Measurements from ENCODE around the gene ARHGAP30.

Gene ARHGAP30

GRCh38 chr1:161089251-161089924 lies 19.7 kb upstream of the ARHGAP30 start, which contains the start of gene NECTIN4:
TSS of gene NECTIN4 (minus strand) at chr1:161089558. CDS start at chr1:161089296, 262 bp downstream.
- peak; percentile 30 to 78 for DNase-seq

- no peak for DNase-seq
Observed at GRCh38 chr1:161088587-161089110, 19.0 kb upstream of the ARHGAP30 start.

- no peak for DNase-seq
Observed at GRCh38 chr1:161086457-161086856, 16.8 kb upstream of the ARHGAP30 start.

GRCh38 chr1:161085165-161085564 lies 15.5 kb upstream of the ARHGAP30 start:
- no peak for DNase-seq

GRCh38 chr1:161084597-161084988 lies 14.9 kb upstream of the ARHGAP30 start:
- DNase-seq, result no peak

- DNase-seq, result no peak
Observed at GRCh38 chr1:161083748-161084596, 14.3 kb upstream of the ARHGAP30 start.

- no peak for DNase-seq
Observed at GRCh38 chr1:161082996-161083747, 13.5 kb upstream of the ARHGAP30 start.

- no peak for DNase-seq
Observed at GRCh38 chr1:161082483-161082882, 12.8 kb upstream of the ARHGAP30 start.

GRCh38 chr1:161081519-161081918 lies 11.8 kb upstream of the ARHGAP30 start:
- no peak for DNase-seq

- DNase-seq, result peak in 1 of 2 experiments; percentile 40
Observed at GRCh38 chr1:161080441-161081405, 11.0 kb upstream of the ARHGAP30 start.

GRCh38 chr1:161079436-161080110 lies 9.9 kb upstream of the ARHGAP30 start:
- no peak for DNase-seq

- DNase-seq, result no peak
Observed at GRCh38 chr1:161077426-161077825, 7.7 kb upstream of the ARHGAP30 start.

- no peak for DNase-seq
Observed at GRCh38 chr1:161076410-161076809, 6.7 kb upstream of the ARHGAP30 start.

GRCh38 chr1:161074676-161075368 lies 5.1 kb upstream of the ARHGAP30 start:
- peak in 1 of 2 experiments; percentile 36 for DNase-seq

- no peak for DNase-seq
Observed at GRCh38 chr1:161073474-161074121, 3.9 kb upstream of the ARHGAP30 start.

GRCh38 chr1:161072751-161073449 lies 3.2 kb upstream of the ARHGAP30 start:
- DNase-seq, result no peak

GRCh38 chr1:161071886-161072371 lies 2.2 kb upstream of the ARHGAP30 start:
- peak in 1 of 2 experiments; percentile 80 for DNase-seq

- no peak for DNase-seq
Observed at GRCh38 chr1:161070761-161071160, 1.1 kb upstream of the ARHGAP30 start.

GRCh38 chr1:161069241-161069640 lies 450 bp downstream of the ARHGAP30 start:
- DNase-seq, result no peak

All from NCI-H526 (cell line).